ENCODE data around the gene LTF.
"Not testable (repeated sequence)": the region's sequence is repeated elsewhere in the genome, so short reads cannot be mapped to it uniquely, and the experiment has no call there.

The LTF gene

GRCh38 chr3:46464326-46465195, at the start of gene LTF:
Gene LTF, minus strand, starts transcription at chr3:46464905. Its CDS starts 38 bp downstream, at chr3:46464867.
- DNase-seq (ENCODE audit: low read depth) = no peak

GRCh38 chr3:46512191-46512749, 47.6 kb upstream of the LTF start:
- no peak for DNase-seq (ENCODE audit: low read depth)

DNA sequence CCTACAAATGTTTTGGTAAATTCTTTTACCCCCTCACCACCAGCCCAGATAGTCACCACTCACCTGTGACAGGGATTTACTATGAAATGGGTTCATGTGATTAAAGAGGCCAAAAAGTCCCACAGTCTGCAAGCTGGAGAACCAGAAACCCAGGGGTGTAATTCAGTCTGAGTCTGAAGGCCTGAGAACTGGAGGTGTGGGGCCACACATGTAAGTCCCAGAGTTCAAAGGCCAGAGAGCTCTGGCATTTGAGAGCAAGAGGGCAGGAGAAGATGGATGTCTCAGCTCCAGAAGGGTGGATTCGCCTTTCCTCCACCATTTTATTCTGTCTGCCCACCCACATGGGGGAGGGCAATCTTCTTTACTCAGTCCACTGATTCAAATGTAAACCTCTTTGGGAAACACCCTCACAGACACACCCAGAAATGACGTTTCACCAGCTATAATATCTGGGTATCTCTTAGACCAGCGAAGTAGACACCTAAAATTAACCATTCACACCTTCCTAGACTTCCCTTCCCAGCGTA, 45.0 kb upstream of the LTF start:
- DNase-seq (ENCODE audit: low read depth) = no peak

- DNase-seq (ENCODE audit: low read depth) = no peak
These were observed 44.3 kb upstream of the LTF start for GRCh38 chr3:46508850-46509591.

DNA sequence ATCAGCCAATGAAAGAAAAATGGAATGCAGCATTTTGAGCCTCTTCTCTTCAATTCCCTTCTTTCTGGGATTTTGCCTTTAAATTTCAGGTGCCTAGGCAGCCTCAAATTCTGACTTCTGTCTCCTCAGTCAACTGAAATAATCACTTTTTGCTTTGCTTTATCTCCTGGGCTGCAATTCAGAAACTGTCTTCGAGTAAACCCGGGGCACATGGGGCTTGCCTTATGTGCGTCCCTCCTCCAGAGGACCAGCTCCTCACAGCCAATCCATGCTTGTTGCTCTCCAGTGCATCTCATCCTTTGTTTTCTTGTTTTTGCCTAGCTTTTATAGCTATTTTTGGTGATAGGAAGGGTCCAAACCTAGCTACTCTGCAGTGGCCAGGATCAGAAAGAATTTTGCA, 41.8 kb upstream of the LTF start:
- no peak for DNase-seq (ENCODE audit: low read depth)

GRCh38 chr3:46505953-46506352, 41.2 kb upstream of the LTF start:
- DNase-seq (ENCODE audit: low read depth) = no peak

DNA sequence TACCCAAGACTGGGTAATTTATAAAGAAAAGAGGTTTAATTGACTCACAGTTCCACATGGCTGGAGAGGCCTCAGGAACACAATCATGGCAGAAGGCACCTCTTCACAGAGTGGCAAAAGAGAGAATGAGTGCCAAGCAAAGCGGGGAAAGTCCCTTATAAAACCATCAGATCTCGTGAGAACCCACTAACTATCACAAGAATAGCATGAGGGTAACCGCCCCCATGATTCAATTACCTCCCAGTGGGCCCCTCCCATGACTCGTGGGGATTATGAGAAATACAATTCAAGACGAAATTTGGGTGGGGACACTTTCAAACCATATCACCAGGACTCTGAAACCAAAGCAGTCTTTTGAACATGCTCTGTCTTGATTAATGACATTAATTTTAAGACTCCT, 40.1 kb upstream of the LTF start:
- DNase-seq (ENCODE audit: low read depth) = no peak

- no peak for DNase-seq (ENCODE audit: low read depth)
These were observed 38.6 kb upstream of the LTF start for GRCh38 chr3:46503200-46503874.

DNA sequence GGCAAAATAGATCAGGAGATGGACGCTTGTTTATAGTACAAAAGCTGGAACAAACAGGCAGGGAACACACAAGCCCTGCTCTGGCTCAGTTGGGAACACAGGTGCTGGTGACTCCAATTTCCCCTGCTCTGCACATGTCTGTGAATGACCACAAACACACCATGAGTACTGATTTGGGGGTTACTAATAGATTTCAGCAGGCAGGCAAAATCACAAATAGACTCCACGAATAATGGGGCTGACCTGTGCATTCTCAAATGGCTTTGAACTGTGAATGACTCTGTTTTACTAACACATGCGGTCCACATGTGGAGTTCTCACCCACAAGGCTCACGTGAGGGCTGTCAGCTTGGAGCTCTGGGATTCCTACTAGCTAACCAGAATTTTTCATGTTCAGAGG, 37.0 kb upstream of the LTF start:
- no peak for DNase-seq (ENCODE audit: low read depth)

GRCh38 chr3:46500656-46501635, 36.2 kb upstream of the LTF start:
- no peak for DNase-seq (ENCODE audit: low read depth)

DNA sequence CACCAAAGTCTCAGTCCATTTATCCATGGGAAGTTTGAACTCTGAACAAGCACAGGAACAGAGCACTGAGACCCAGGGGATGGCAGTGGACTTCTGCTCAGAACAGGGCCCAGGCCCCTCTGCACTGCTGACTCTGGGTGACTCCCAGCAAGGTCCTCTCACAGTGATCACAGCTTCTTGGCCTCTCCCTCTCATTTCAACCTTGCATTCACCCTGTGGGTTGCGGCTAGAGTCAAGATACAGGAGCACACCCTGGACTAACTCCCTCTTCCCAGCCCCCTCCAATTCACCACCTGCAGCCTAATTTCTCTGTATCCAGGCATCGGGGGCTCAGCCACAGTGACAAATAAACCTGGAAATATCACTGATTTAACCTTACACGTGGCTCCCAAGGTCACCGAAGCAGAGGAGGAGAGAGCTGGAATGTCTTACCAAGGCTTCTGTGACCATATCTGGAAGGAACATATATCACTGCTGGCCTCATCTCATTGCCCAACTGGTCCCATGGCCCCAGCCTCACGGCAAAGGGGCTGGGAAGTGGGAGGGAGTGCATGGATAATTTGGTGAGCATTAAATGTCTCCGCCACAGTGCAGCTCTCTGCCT, 34.3 kb upstream of the LTF start:
- DNase-seq (ENCODE audit: low read depth) = no peak

DNA sequence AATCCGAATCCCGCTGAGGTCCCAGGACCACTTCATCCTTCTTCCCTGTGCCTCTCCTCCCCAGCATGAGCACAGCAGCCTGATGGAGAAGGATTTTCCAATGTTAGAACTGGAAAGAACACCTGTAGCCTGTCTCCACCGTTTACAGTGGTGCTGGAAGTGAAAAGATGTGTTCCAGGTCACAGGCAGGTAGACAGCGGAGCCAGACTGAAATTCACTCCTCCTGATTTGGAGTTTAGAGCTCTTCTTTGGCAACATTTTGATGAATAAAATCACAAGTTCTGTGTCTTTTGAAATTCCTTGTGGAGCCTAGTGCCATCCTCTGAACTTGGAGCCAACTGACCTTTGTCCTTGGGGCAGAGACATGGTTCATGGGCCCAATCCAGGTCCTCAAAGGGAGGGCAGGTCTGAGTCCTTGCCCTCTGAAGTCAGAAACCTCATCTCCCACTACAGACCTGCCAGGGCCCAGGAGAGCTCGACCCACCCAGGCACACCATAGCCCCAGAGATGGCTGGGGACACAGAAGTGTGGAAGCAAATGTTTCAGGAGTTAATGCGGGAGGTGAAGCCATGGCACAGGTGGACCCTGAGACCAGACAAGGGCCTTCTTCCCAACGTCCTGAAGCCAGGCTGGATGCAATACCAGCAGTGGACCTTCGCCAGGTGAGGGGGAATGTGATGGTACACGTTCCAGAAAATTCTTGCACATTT, 33.0 kb upstream of the LTF start, which contains the start of gene RTP3:
Gene RTP3 (plus strand): TSS at position 421 of the 710 bp plus-strand sequence. CDS start 87 bp downstream, at position 508.
- no peak for DNase-seq (ENCODE audit: low read depth)

- peak; percentile 8 for DNase-seq (ENCODE audit: low read depth)
These were observed 32.2 kb upstream of the LTF start for GRCh38 chr3:46496746-46497555.

DNA sequence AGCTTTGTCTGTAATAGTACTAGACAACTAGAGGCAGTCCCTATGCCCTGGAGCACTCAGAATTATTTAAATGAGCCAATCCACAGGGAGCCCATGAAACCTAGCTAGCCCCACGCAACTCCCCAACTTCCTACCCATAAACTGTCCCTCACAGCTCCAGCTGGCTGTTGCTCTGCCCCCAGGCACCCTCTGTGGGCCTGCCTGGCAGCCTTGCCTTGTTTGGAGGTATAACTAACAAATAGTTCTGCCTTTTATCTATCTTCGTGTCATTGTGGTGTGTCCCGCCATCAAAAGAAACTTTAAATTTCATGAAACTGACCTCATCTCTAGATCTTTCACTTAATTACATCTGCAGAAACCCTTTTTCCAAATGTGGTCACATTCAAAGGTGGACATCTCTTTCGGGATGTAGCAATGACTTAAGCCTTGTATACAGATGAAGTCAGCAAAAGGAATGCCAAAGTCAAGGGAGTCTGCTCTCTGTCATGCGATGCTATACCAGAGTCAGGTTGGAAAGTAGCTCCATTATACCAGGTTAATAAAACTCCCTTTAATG, 31.3 kb upstream of the LTF start:
- DNase-seq (ENCODE audit: low read depth) = no peak

- not testable (repeated sequence) for DNase-seq (ENCODE audit: low read depth)
These were observed 29.8 kb upstream of the LTF start for GRCh38 chr3:46494491-46494890.

DNA sequence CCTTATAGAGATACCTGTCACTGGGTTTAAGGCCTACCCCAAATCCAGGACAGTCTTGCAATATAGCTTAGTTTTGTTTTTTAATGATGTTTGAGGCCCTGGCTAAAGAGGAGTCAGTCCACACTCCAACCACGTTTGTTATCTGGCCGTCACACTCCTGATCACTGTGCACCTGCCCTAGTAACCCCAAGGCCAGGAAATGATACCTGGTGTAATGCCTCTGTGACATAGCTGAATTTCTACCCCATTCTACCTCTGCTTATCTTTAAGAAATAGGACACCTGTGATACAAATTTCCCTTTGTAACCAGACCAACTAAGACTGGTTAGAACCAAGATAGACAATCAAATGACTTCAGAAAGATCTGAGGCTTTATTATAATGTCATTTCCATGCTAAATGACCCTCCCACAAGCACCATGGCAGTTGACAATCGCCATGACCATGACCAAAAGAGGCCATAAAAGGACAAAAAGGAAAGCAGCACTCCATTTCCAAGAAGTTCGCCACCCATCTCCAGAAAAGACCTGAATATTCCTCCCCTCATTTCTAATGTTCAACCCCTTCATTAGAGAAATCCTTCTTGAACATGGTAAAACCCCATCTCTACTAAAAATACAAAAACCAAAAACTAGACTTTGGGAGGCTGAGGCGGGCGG, 28.3 kb upstream of the LTF start:
- no peak for DNase-seq (ENCODE audit: low read depth)

DNA sequence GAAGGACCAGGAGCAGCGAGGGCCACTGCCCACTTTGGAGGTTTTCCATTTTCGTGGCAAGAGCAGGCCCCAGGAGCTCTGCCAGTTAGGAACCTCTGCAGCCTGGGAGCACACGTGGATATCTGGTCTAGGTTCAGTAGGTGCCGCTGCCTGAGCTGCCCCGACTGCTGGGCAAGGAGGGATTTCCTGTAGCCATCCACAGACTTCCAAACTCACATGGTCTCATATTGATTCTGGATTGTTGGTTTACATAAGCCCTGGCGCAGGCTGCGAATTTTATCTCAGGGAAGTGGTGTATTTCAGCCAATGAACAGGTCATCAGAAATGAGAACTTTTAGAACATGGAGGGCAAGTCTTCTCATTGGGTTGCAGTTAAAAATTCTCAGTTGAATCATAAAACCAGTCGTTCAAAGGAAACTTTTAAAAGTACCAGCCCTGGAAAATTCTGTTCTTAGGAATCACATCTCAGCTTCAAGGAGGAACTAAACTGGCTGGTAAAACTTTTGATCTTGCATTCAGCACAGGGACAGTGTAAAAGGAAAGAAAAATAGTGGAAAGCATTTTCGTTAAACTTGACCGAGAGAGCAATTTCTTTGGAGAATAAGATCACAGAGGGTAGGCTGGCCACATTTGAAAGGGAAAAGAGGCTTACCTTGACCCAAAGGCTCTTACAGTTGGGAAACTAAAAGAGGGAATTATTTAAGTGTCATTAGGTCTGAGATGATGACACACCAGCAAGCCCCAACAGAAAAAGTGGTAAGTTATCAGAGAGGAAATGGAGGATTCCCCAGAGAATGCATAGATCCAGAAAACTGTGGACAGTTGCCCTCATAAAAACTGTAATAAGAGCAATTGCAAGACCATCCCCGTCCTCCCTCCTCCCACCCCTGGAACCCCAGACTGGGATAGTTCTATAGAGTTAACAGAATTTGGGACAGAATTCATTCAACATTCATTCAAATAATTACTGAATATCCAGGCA, 26.7 kb upstream of the LTF start:
- DNase-seq (ENCODE audit: low read depth) = no peak

Measured in activated T-cell treated with anti-CD3 and anti-CD28 coated beads for 48 hours (primary cell).